ENCODE data around the gene TTC1.

DNA sequence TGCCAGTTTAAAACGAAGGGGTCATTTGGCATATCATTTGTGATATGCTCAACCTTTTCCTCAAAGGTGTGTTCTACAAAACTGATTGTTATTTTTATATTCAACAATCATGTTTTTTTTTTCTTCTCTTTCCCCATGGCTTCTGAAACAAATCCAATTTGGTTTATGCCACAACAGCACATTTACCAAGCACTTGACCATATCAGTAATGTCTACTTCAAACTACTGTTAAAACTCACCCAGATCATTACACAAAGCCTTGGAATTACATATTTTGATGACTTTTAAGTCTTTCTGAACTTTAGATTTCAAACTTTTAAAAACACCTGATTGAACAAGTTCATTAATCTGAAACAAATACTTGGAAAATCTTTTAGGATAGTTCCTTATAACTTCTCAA is 81.1 kb downstream of the TTC1 start:
- TF ChIP-seq CTCF (IDR thresholded peaks at IDR 0.05) (no peak), EP300 (IDR thresholded peaks at IDR 0.05) (no peak), POLR2AphosphoS5 (IDR thresholded peaks at IDR 0.05) (no peak), POLR2A (IDR thresholded peaks at IDR 0.05; ENCODE audit: low read depth) (no peak)

Measured in esophagus muscularis mucosa (tissue), 4 donors.